Measurements from ENCODE around the gene LAMTOR3. TPM values are rescaled to one million over a fixed set of nuclear protein-coding genes. Genes with fewer than 3 reads are reported as not detected.

The LAMTOR3 gene
- total RNA-seq, 2 donors from 2014 or later = 51.6 to 78.7 TPM

DNA sequence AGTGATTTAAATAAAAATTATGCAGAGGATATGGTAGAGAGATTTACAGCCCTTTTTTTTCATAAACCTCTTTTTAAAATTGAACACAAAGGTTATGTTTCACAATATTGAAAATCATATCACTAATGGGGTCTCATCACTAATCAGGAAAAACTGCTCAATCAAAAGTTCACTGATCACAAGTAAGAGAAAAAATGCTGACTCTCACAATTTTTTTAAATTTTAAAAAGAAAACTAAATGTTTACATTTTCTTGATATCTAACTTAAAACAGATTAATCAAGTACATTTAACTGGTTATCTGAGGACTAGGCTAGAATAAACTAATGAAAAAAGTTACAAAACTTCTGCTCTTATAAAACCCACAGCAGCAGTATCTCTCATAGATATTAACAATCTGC lies 8.5 kb downstream of the LAMTOR3 start:
- no peaks in the 10 kb centered on the region for H3K9me3 ChIP-seq
- H3K27me3 ChIP-seq (replicated peaks; ENCODE audit: insufficient read depth) = peaks cover 2% of the 10 kb centered on the region
- intact Hi-C loops (cut with DNase I) = loop anchor here (5.0 kb wide), 2 partner anchors 163 to 323 kb away; partner anchors contain the start of gene TRMT10A
- no peaks in the 10 kb centered on the region for H3K4me1 ChIP-seq (replicated peaks)
- H3K4me3 ChIP-seq = no peak overlapping the region
- DNase-seq (ENCODE audit: low spot score) = no peak
- TF ChIP-seq POLR2A (IDR thresholded peaks at IDR 0.05) (no peak), POLR2AphosphoS5 (IDR thresholded peaks at IDR 0.05) (no peak)
- TF ChIP-seq, protein P1, sequence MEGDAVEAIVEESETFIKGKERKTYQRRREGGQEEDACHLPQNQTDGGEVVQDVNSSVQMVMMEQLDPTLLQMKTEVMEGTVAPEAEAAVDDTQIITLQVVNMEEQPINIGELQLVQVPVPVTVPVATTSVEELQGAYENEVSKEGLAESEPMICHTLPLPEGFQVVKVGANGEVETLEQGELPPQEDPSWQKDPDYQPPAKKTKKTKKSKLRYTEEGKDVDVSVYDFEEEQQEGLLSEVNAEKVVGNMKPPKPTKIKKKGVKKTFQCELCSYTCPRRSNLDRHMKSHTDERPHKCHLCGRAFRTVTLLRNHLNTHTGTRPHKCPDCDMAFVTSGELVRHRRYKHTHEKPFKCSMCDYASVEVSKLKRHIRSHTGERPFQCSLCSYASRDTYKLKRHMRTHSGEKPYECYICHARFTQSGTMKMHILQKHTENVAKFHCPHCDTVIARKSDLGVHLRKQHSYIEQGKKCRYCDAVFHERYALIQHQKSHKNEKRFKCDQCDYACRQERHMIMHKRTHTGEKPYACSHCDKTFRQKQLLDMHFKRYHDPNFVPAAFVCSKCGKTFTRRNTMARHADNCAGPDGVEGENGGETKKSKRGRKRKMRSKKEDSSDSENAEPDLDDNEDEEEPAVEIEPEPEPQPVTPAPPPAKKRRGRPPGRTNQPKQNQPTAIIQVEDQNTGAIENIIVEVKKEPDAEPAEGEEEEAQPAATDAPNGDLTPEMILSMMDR (IDR thresholded peaks at IDR 0.05) = no peak
- H3K36me3 ChIP-seq = no peaks in the 10 kb centered on the region
- H3K27ac ChIP-seq = no peak overlapping the region

DNA sequence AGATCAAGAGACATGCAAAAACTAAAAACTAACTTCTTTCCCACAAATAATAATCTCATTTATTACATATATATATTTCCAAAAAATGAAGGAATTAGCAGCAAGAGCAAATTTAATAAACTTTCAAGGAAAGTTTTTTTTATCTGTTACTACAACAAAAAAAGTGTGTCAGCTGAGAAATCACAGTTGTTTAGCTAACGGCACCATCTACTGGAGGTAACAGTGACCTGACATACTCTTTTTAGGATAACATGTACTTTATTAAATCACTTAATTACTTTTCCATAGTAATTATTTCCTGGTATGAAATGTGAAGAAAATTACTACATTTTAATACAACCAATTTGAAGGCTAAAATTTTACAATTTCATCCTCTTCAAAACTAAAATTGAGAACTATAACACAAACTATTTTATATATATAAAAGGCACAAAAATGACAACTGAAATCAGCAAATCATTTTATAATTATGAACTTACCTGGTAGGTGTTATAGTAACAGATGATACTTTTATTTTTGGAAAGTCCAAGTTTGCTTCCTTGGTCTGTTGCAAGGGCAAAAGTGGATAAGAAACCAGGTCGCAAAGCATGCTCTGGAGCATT lies 9.1 kb downstream of the LAMTOR3 start:
- intact Hi-C loops (cut with DNase I) = loop anchor here (5.0 kb wide), 2 partner anchors 163 to 323 kb away; partner anchors contain the start of gene TRMT10A
- no peak for TF ChIP-seq POLR2A (IDR thresholded peaks at IDR 0.05)
- TF ChIP-seq, protein P1 (IDR thresholded peaks at IDR 0.05) = peak in 3 of 4 experiments; percentile 33 to 73 (median 60)

DNA sequence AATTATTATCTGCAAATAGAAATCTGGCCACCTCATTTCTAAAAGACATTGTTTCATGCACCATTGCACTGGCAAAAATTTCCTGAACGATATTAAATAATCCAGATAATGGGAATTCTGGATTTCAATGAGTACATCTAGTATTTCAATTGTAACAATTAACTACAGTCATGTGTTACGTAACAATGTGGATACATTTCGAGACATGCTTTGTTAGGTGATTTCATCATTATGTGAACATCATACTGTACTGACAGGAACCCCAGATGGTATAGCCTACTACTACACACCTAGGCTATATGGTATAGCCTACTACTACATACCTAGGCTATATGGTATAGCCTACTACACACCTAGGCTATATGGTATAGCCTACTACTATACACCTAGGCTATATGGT lies 14.8 kb downstream of the LAMTOR3 start:
- TF ChIP-seq, protein P1 (IDR thresholded peaks at IDR 0.05) = no peak
- TF ChIP-seq POLR2A (IDR thresholded peaks at IDR 0.05) (no peak), POLR2AphosphoS5 (IDR thresholded peaks at IDR 0.05) (no peak)
- Histone ChIP-seq H3K4me1 (replicated peaks) (no peaks in the 10 kb centered on the region), H3K27me3 (replicated peaks; ENCODE audit: insufficient read depth) (peaks cover 2% of the 10 kb centered on the region), H3K4me3 (no peak overlapping the region), H3K27ac (no peak overlapping the region), H3K9me3 (no peaks in the 10 kb centered on the region), H3K36me3 (no peaks in the 10 kb centered on the region)
- intact Hi-C loops (cut with DNase I) = no loop called here
- WGBS = 87% methylated on average over 3 of the region's 3 CpGs
- DNase-seq (ENCODE audit: low spot score) = no peak

More for the DNA sequence above, 9.1 kb downstream of the LAMTOR3 start:
- Histone ChIP-seq H3K27me3 (replicated peaks; ENCODE audit: insufficient read depth) (peaks cover 2% of the 10 kb centered on the region), H3K36me3 (no peaks in the 10 kb centered on the region), H3K4me3 (no peak overlapping the region), H3K4me1 (replicated peaks) (no peaks in the 10 kb centered on the region), H3K27ac (no peak overlapping the region), H3K9me3 (no peaks in the 10 kb centered on the region)
- no peak for DNase-seq (ENCODE audit: low spot score)
- WGBS = 63% methylated on average over 2 of the region's 2 CpGs

- intact Hi-C loops (cut with DNase I) = no loop called here
- DNase-seq (ENCODE audit: low spot score) = no peak
- TF ChIP-seq, protein P1 (IDR thresholded peaks at IDR 0.05) = no peak
- TF ChIP-seq POLR2AphosphoS5 (IDR thresholded peaks at IDR 0.05) (no peak), POLR2A (IDR thresholded peaks at IDR 0.05) (no peak)
- H3K9me3 ChIP-seq = no peaks in the 10 kb centered on the region
- H3K36me3 ChIP-seq = no peaks in the 10 kb centered on the region
- H3K4me1 ChIP-seq (replicated peaks) = no peaks in the 10 kb centered on the region
- H3K4me3 ChIP-seq = no peak overlapping the region
- H3K27me3 ChIP-seq (replicated peaks; ENCODE audit: insufficient read depth) = peaks cover 2% of the 10 kb centered on the region
- H3K27ac ChIP-seq = peak overlapping the region in 1 of 2 donors; percentile 25
These were observed 15.6 kb downstream of the LAMTOR3 start for GRCh38 chr4:99878604-99879003.

GRCh38 chr4:99876946-99877345 lies 17.3 kb downstream of the LAMTOR3 start:
- peak overlapping the region in 1 of 2 donors; percentile 45 for H3K27ac ChIP-seq
- TF ChIP-seq POLR2AphosphoS5 (IDR thresholded peaks at IDR 0.05) (no peak), POLR2A (IDR thresholded peaks at IDR 0.05) (no peak)
- TF ChIP-seq, protein P1 (IDR thresholded peaks at IDR 0.05) = no peak
- intact Hi-C loops (cut with DNase I) = no loop called here
- H3K27me3 ChIP-seq (replicated peaks; ENCODE audit: insufficient read depth) = peaks cover 2% of the 10 kb centered on the region
- H3K4me1 ChIP-seq (replicated peaks) = no peaks in the 10 kb centered on the region
- no peaks in the 10 kb centered on the region for H3K36me3 ChIP-seq
- WGBS = 81% methylated on average over 3 of the region's 3 CpGs
- H3K9me3 ChIP-seq = no peaks in the 10 kb centered on the region
- no peak for DNase-seq (ENCODE audit: low spot score)
- H3K4me3 ChIP-seq = no peak overlapping the region
